Lower leg skin (tissue), 3 donors: ENCODE measurements around the gene SH3TC2.

ENCODE experiments used
- CTCF ChIP-seq, 3 donors: fragments of 450-650 bp; IDR thresholded peaks; one replicate each; pipeline ENCODE4 v1.5.1; 2016; ENCODE audit warnings: antibody characterized with exemption in 3 of 3, mild to moderate bottlenecking in 3 of 3, moderate library complexity in 2 of 3
- POLR2A ChIP-seq, 2 donors: fragments of 450-650 bp; IDR thresholded peaks; one replicate each; pipeline ENCODE4 v1.6.1; 2016 to 2017; ENCODE audit warnings: antibody characterized with exemption in 2 of 2, mild to moderate bottlenecking in 1 of 2, moderate library complexity in 1 of 2

DNA sequence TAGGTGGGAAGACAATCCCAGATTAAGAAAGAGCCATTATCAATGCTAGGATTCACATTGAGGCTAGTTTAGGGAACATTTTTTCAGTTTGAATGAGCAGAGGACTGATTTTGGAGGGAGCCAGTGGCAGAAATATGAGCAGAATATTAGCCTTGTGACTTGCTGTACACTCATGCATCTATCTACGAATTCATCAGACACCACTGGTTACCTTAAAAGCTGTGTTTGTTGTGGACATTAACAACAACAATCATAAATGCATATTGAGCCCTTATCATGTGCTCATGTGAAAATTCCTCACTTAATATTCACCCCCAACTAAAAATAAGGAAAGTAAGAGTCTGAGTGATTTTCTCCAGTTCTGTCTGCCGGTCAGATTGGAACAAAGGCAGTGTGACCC lies 9.9 kb upstream of the SH3TC2 start:
- TF ChIP-seq POLR2A (IDR thresholded peaks at IDR 0.05) (no peak), CTCF (IDR thresholded peaks at IDR 0.05) (no peak)
